Panc1 (cell line): ENCODE results near the gene FILIP1L. TPM values are rescaled to one million over a fixed set of nuclear protein-coding genes. Genes with fewer than 3 reads are reported as not detected.

Source experiments
- ATAC-seq: fragments of 200-7000 bp; cut with Tn5 transposase; 2 replicates; pipeline ENCODE4 v1.9.1; 2020; ENCODE audit warnings: mild to moderate bottlenecking, moderate library complexity
- BruUV-seq: library from RNA; stranded (reverse); fragments of 400-500 nt; replicated peaks from 2 replicates; lab custom pipeline; 2021; lab: Mats Ljungman, UMichigan
- CTCF ChIA-PET: fragments of 300-600 bp; sonication (Branson Sonifier 250); formaldehyde crosslinking; loops from one replicate; lab custom pipeline; 2022; ENCODE audit warnings: antibody characterized with exemption; lab: Charles Lee
- POLR2A ChIA-PET: fragments of 300-600 bp; sonication (Branson Sonifier 250); formaldehyde crosslinking; loops from one replicate; lab custom pipeline; 2022; ENCODE audit warnings: antibody characterized with exemption; lab: Charles Lee
- DNase-seq: peaks from one replicate; pipeline ENCODE4 v3.0.0-alpha.2; 2010; ENCODE audit warnings: low read depth, low spot score
- H3K27ac ChIP-seq: 2 replicates; pipeline ENCODE4 v1.5.1; 2011; ENCODE audit warnings: mild to moderate bottlenecking, low read length, inconsistent platforms
- H3K27me3 ChIP-seq: fragments of 200-500 bp; sonication (Bioruptor generic); 2 replicates; pipeline ENCODE4 v1.6.0; 2014; ENCODE audit warnings: low read length, inconsistent platforms; ENCODE audit not compliant: control insufficient read depth, insufficient read depth
- H3K36me3 ChIP-seq: fragments of 200-500 bp; sonication (Bioruptor generic); 2 replicates; pipeline ENCODE4 v1.5.1; 2014; ENCODE audit warnings: inconsistent platforms, mild to moderate bottlenecking, low read length, moderate library complexity; ENCODE audit not compliant: control insufficient read depth, insufficient read depth
- H3K4me1 ChIP-seq: 2 replicates; pipeline ENCODE4 v1.5.1; 2011; ENCODE audit warnings: inconsistent platforms, mild to moderate bottlenecking, low read length, moderate library complexity; ENCODE audit not compliant: control insufficient read depth, insufficient read depth
- H3K4me3 ChIP-seq, 2 experiments: 2 replicates each; pipeline ENCODE4 v1.5.1; 2011 to 2012; ENCODE audit warnings: low read depth in 2 of 2, low read length in 2 of 2, mild to moderate bottlenecking in 2 of 2, inconsistent platforms in 1 of 2, moderate library complexity in 1 of 2
- H3K9me3 ChIP-seq: fragments of 200-500 bp; sonication (Bioruptor generic); 2 replicates; pipeline ENCODE4 v1.5.1; 2014; ENCODE audit warnings: low read depth, mild to moderate bottlenecking, inconsistent platforms, low read length, moderate library complexity; ENCODE audit not compliant: control insufficient read depth, insufficient read depth
- POLR2AphosphoS5 ChIP-seq: IDR thresholded peaks from 2 replicates; pipeline ENCODE4 v1.6.1; 2012; ENCODE audit warnings: mild to moderate bottlenecking, low read depth, low read length, moderate library complexity
- SIN3A ChIP-seq: IDR thresholded peaks from 2 replicates; pipeline ENCODE4 v1.6.1; 2012; ENCODE audit warnings: low read depth, mild to moderate bottlenecking, low read length, moderate library complexity, borderline replicate concordance; ENCODE audit not compliant: insufficient read depth
- TCF7L2 ChIP-seq: IDR thresholded peaks from 2 replicates; pipeline ENCODE4 v1.6.1; 2011; ENCODE audit warnings: mild to moderate bottlenecking, low read depth, low read length, inconsistent platforms
- in situ Hi-C: cut with HindIII; loops from 2 replicates; pipeline ENCODE4 v1.10.0; 2016; ENCODE audit warnings: low sequenced_read_pairs, low pct_unique_long_range_greater_than_20kb
- intact Hi-C: fragments of 100-400 bp; cut with micrococcal nuclease; formaldehyde crosslinking; loops from one replicate; pipeline ENCODE4 v1.10.0; 2022; ENCODE audit not compliant: unreplicated experiment
- total RNA-seq: library from RNA; stranded (reverse); gene quantifications from one replicate; pipeline ENCODE4 v1.2.1, GENCODE V29; 2021; ENCODE audit not compliant: unreplicated experiment
- TF ChIP-seq, protein P1 (sequence below): fragments of 450-650 bp; IDR thresholded peaks from 2 replicates; pipeline ENCODE4 v1.5.1; 2017; ENCODE audit warnings: mild to moderate bottlenecking
- TF ChIP-seq, protein P2 (sequence below), 2 experiments: IDR thresholded peaks; 2 replicates each; pipeline ENCODE4 v1.6.1; 2011 to 2012; ENCODE audit warnings: low read depth in 2 of 2, control low read depth in 1 of 2, low read length in 1 of 2, mild to moderate bottlenecking in 1 of 2, moderate library complexity in 1 of 2; ENCODE audit not compliant: insufficient read depth in 1 of 2

The FILIP1L gene
- total RNA-seq, 1 experiment from 2014 or later = 3.2 TPM

DNA sequence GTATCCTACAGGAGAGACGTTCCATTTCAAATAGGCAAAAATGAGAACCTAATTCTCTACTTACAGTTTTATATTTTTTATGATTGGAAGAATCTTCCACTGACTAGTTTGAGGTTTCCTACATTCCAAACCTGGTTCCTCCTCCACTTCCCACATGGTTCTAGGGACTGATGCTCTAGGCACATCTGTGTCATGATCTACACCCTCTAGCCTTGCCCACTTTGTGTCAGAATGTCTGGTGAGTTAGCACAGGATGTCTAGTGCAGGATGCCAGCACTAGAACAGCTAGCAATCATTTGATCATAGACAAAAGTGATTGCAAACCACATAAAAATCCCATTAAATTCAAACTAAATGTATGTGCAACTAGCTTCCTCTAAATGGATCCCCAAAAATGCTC, 26.7 kb upstream of the FILIP1L start:
- CTCF ChIA-PET = no interaction called here
- Histone ChIP-seq H3K9me3 (peaks cover 18% of the 10 kb centered on the region), H3K36me3 (no peaks in the 10 kb centered on the region), H3K27ac (no peak overlapping the region), H3K4me1 (no peaks in the 10 kb centered on the region), H3K4me3 (no peak overlapping the region), H3K27me3 (no peaks in the 10 kb centered on the region)
- DNase-seq = no peak
- in situ Hi-C loops (no loop called here), intact Hi-C loops (no loop called here)
- POLR2A ChIA-PET = no interaction called here
- TF ChIP-seq, protein P1, sequence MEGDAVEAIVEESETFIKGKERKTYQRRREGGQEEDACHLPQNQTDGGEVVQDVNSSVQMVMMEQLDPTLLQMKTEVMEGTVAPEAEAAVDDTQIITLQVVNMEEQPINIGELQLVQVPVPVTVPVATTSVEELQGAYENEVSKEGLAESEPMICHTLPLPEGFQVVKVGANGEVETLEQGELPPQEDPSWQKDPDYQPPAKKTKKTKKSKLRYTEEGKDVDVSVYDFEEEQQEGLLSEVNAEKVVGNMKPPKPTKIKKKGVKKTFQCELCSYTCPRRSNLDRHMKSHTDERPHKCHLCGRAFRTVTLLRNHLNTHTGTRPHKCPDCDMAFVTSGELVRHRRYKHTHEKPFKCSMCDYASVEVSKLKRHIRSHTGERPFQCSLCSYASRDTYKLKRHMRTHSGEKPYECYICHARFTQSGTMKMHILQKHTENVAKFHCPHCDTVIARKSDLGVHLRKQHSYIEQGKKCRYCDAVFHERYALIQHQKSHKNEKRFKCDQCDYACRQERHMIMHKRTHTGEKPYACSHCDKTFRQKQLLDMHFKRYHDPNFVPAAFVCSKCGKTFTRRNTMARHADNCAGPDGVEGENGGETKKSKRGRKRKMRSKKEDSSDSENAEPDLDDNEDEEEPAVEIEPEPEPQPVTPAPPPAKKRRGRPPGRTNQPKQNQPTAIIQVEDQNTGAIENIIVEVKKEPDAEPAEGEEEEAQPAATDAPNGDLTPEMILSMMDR = no peak
- BruUV-seq = no TSS peak
- no peak for ATAC-seq

DNA sequence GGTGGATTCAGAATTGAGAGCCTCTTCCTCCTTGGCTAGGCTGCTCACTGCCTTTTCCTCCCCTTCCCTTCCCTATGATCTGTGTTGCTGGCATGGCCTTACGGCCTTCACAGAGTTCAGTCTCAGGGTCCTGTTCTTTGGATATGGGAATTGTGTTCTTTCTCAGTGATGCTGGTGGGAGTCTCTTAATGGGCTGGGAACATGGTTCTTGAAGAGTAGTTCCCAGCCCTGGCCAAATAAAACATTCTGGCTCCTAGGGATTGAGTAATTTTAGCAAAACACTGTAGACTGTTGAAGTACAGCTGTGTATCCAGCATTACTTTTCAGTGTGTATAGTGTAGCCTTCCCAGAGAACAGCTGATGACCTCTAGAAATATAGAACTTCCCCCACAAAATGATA, 22.6 kb upstream of the FILIP1L start:
- H3K27ac ChIP-seq = no peak overlapping the region
- CTCF ChIA-PET = interaction anchor here (0.7 kb wide), 1 partner anchor 79 kb away, joined by 4 read pairs; no protein-coding TSS in a partner anchor
- TF ChIP-seq SIN3A (no peak), POLR2AphosphoS5 (no peak), TCF7L2 (no peak)
- TF ChIP-seq, protein P1 = no peak
- TF ChIP-seq, protein P2, sequence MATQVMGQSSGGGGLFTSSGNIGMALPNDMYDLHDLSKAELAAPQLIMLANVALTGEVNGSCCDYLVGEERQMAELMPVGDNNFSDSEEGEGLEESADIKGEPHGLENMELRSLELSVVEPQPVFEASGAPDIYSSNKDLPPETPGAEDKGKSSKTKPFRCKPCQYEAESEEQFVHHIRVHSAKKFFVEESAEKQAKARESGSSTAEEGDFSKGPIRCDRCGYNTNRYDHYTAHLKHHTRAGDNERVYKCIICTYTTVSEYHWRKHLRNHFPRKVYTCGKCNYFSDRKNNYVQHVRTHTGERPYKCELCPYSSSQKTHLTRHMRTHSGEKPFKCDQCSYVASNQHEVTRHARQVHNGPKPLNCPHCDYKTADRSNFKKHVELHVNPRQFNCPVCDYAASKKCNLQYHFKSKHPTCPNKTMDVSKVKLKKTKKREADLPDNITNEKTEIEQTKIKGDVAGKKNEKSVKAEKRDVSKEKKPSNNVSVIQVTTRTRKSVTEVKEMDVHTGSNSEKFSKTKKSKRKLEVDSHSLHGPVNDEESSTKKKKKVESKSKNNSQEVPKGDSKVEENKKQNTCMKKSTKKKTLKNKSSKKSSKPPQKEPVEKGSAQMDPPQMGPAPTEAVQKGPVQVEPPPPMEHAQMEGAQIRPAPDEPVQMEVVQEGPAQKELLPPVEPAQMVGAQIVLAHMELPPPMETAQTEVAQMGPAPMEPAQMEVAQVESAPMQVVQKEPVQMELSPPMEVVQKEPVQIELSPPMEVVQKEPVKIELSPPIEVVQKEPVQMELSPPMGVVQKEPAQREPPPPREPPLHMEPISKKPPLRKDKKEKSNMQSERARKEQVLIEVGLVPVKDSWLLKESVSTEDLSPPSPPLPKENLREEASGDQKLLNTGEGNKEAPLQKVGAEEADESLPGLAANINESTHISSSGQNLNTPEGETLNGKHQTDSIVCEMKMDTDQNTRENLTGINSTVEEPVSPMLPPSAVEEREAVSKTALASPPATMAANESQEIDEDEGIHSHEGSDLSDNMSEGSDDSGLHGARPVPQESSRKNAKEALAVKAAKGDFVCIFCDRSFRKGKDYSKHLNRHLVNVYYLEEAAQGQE (IDR thresholded peaks at IDR 0.05; ENCODE audit: insufficient read depth in 1 of 2, low read depth in 2 of 2, low read length in 1 of 2) = no peak
- no peaks in the 10 kb centered on the region for H3K27me3 ChIP-seq
- ATAC-seq = no peak
- H3K36me3 ChIP-seq = no peaks in the 10 kb centered on the region
- intact Hi-C loops = no loop called here
- DNase-seq = no peak
- POLR2A ChIA-PET = no interaction called here
- no peaks in the 10 kb centered on the region for H3K4me1 ChIP-seq
- H3K4me3 ChIP-seq = no peak overlapping the region
- in situ Hi-C loops = no loop called here
- peaks cover 6% of the 10 kb centered on the region; the same call in 1 of the 2 replicates for H3K9me3 ChIP-seq
- BruUV-seq = no TSS peak

DNA sequence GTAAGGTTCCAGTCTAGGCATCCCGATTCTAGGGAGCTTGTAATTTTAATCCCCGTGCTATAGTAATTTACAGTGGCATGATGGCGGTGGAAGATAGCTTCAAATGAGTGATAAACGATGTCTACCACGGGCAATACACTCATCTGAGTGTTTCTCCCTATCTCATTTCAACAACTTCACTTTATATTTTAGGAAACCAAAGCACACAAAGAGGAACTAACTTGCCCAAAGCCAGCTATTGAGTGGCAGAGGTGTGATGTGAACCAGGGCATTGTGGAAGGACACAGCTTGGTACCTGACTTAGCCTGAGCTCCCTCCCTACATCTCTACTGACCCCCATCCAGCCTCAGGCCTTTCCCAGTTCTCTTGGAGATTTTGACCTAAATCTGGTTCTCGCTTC, 16.9 kb upstream of the FILIP1L start:
- intact Hi-C loops = no loop called here
- BruUV-seq = no TSS peak
- no peaks in the 10 kb centered on the region for H3K36me3 ChIP-seq
- no peaks in the 10 kb centered on the region for H3K9me3 ChIP-seq
- no peak overlapping the region for H3K27ac ChIP-seq
- H3K4me1 ChIP-seq = no peaks in the 10 kb centered on the region
- ATAC-seq (no peak), DNase-seq (no peak)
- TF ChIP-seq, protein P2 (IDR thresholded peaks at IDR 0.05; ENCODE audit: insufficient read depth in 1 of 2, low read depth in 2 of 2, low read length in 1 of 2) = no peak
- TF ChIP-seq SIN3A = no peak
- TF ChIP-seq, protein P1 = no peak
- no peak for TF ChIP-seq TCF7L2
- TF ChIP-seq POLR2AphosphoS5 = no peak
- H3K27me3 ChIP-seq = no peaks in the 10 kb centered on the region
- POLR2A ChIA-PET = no interaction called here
- H3K4me3 ChIP-seq = no peak overlapping the region
- CTCF ChIA-PET = no interaction called here
- in situ Hi-C loops = no loop called here
